Glomerular visceral epithelial cell (primary cell): ENCODE results near the gene CCDC30.

Experiments
- DNase-seq: peaks from one replicate; pipeline ENCODE4 v3.0.0-alpha.2; 2016; ENCODE audit errors: extremely low spot score

The CCDC30 gene

GRCh38 chr1:42691157-42691498, 228.0 kb downstream of the CCDC30 start:
- no peak for DNase-seq

GRCh38 chr1:42692461-42692860, 229.4 kb downstream of the CCDC30 start:
- DNase-seq: no peak

GRCh38 chr1:42692911-42693310, 229.8 kb downstream of the CCDC30 start:
- no peak for DNase-seq

GRCh38 chr1:42698081-42698813, 235.2 kb downstream of the CCDC30 start:
- no peak for DNase-seq

- no peak for DNase-seq
These were observed 236.9 kb downstream of the CCDC30 start for GRCh38 chr1:42700006-42700405.

GRCh38 chr1:42703888-42704464, 240.9 kb downstream of the CCDC30 start:
- no peak for DNase-seq
